ENCODE data around the gene SCAF11.
"Not testable (repeated sequence)": the region's sequence is repeated elsewhere in the genome, so short reads cannot be mapped to it uniquely, and the experiment has no call there.

The SCAF11 gene

GRCh38 chr12:46020768-46021167 lies 30.4 kb upstream of the SCAF11 start:
- Histone ChIP-seq H3K4me1 (no peaks in the 10 kb centered on the region), H3K36me3 (ENCODE audit: control insufficient read depth, insufficient read depth, low read length) (no peaks in the 10 kb centered on the region), H3K4me2 (ENCODE audit: low read length) (no peak overlapping the region), H3K4me3 (ENCODE audit: low read depth, low read length) (no peak overlapping the region), H3K27ac (no peak overlapping the region), H2AFZ (no peak overlapping the region), H3K79me2 (no peaks in the 10 kb centered on the region), H3K27me3 (ENCODE audit: control insufficient read depth, insufficient read depth, low read length) (no peaks in the 10 kb centered on the region), H3K9ac (no peak overlapping the region), H3K9me3 (ENCODE audit: control insufficient read depth, low read length) (no peaks in the 10 kb centered on the region)
- no peak for TF ChIP-seq CTCF (IDR thresholded peaks at IDR 0.05)

GRCh38 chr12:46018712-46019111 lies 28.3 kb upstream of the SCAF11 start:
- not testable (repeated sequence) for H3K4me2 ChIP-seq (ENCODE audit: low read length); H3K9me3 ChIP-seq (ENCODE audit: control insufficient read depth, low read length); H2AFZ ChIP-seq; H3K79me2 ChIP-seq; H3K36me3 ChIP-seq (ENCODE audit: control insufficient read depth, insufficient read depth, low read length); H3K9ac ChIP-seq; H3K27me3 ChIP-seq (ENCODE audit: control insufficient read depth, insufficient read depth, low read length); H3K4me3 ChIP-seq (ENCODE audit: low read depth, low read length); H3K27ac ChIP-seq; H3K4me1 ChIP-seq

GRCh38 chr12:46017866-46018375 lies 27.5 kb upstream of the SCAF11 start:
- H3K79me2 ChIP-seq; H3K36me3 ChIP-seq (ENCODE audit: control insufficient read depth, insufficient read depth, low read length); H2AFZ ChIP-seq; H3K27ac ChIP-seq; H3K4me1 ChIP-seq; H3K9ac ChIP-seq; H3K27me3 ChIP-seq (ENCODE audit: control insufficient read depth, insufficient read depth, low read length); H3K4me2 ChIP-seq (ENCODE audit: low read length); H3K4me3 ChIP-seq (ENCODE audit: low read depth, low read length); H3K9me3 ChIP-seq (ENCODE audit: control insufficient read depth, low read length): not testable (repeated sequence)

- no peak overlapping the region for H3K9ac ChIP-seq
- H3K4me2 ChIP-seq (ENCODE audit: low read length) = no peak overlapping the region
- no peaks in the 10 kb centered on the region for H3K79me2 ChIP-seq
- no peaks in the 10 kb centered on the region for H3K36me3 ChIP-seq (ENCODE audit: control insufficient read depth, insufficient read depth, low read length)
- no peaks in the 10 kb centered on the region for H3K4me1 ChIP-seq
- no peak overlapping the region for H3K27ac ChIP-seq
- no peak for TF ChIP-seq CTCF (IDR thresholded peaks at IDR 0.05)
- H3K4me3 ChIP-seq (ENCODE audit: low read depth, low read length) = no peak overlapping the region
- H3K9me3 ChIP-seq (ENCODE audit: control insufficient read depth, low read length) = no peaks in the 10 kb centered on the region
- no peaks in the 10 kb centered on the region for H3K27me3 ChIP-seq (ENCODE audit: control insufficient read depth, insufficient read depth, low read length)
- peak overlapping the region; percentile 25 for H2AFZ ChIP-seq
Measured at GRCh38 chr12:46005823-46006222, 15.4 kb upstream of the SCAF11 start.

- Histone ChIP-seq H3K27me3 (ENCODE audit: control insufficient read depth, insufficient read depth, low read length) (no peaks in the 10 kb centered on the region), H3K9ac (no peak overlapping the region)
Measured at GRCh38 chr12:46005151-46005797, 14.9 kb upstream of the SCAF11 start.

More at GRCh38 chr12:46005151-46005797, 14.9 kb upstream of the SCAF11 start:
- Histone ChIP-seq H3K9me3 (ENCODE audit: control insufficient read depth, low read length) (no peaks in the 10 kb centered on the region), H3K36me3 (ENCODE audit: control insufficient read depth, insufficient read depth, low read length) (no peaks in the 10 kb centered on the region), H3K4me2 (ENCODE audit: low read length) (no peak overlapping the region), H3K4me3 (ENCODE audit: low read depth, low read length) (no peak overlapping the region), H2AFZ (peak overlapping the region; percentile 25), H3K27ac (no peak overlapping the region), H3K4me1 (no peaks in the 10 kb centered on the region), H3K79me2 (no peaks in the 10 kb centered on the region)
- peak; percentile 45 for TF ChIP-seq CTCF (IDR thresholded peaks at IDR 0.05)

Data from parathyroid adenoma (tissue), 2 donors.